Measurements from ENCODE around the gene TMBIM6. TPM values are rescaled to one million over a fixed set of nuclear protein-coding genes. Genes with fewer than 3 reads are reported as not detected.

TMBIM6 gene
- total RNA-seq, 2 donors from 2014 or later, result 755 to 785 TPM

DNA sequence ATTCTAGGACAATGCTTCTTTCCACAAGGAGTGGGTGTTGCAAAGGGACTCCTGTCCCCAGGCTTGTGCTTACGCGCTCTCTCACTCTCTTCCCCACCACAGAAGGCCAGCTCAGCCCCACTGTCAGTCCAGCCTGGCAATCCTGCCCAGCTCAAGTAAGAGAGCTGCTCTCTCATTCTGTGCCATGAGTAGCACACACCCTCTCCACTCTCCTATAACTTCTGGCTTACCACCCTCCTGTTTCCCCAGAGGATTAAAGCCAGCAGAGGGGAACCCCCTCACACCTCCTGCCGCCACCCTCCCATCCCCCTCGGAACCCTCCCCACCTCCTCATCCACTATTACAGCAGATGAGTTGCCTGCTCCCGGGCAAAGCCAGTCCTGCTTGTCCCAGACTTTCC, 69.8 kb downstream of the TMBIM6 start:
- H3K4me3 Mint-ChIP-seq, result no peak overlapping the region

GRCh38 chr12:49811961-49812401, 70.6 kb downstream of the TMBIM6 start:
- Mint-ChIP-seq H3K4me1 (ENCODE audit: low read depth) (peaks cover 9% of the 10 kb centered on the region), H3K9me3 (no peaks in the 10 kb centered on the region), H3K27me3 (ENCODE audit: low read depth) (no peaks in the 10 kb centered on the region), H3K27ac (no peak overlapping the region), H3K4me3 (no peak overlapping the region), H3K36me3 (ENCODE audit: insufficient read depth in 2 of 2) (no peaks in the 10 kb centered on the region)
- ATAC-seq (replicated peaks in 1 of 2), result no peak
- no peak for DNase-seq

More for the DNA sequence above, 69.8 kb downstream of the TMBIM6 start:
- peaks cover 9% of the 10 kb centered on the region for H3K4me1 Mint-ChIP-seq (ENCODE audit: low read depth)
- no peak for ATAC-seq (replicated peaks in 1 of 2)
- no peaks in the 10 kb centered on the region for H3K9me3 Mint-ChIP-seq
- DNase-seq, result no peak
- H3K27ac Mint-ChIP-seq, result no peak overlapping the region
- H3K27me3 Mint-ChIP-seq (ENCODE audit: low read depth), result no peaks in the 10 kb centered on the region
- H3K36me3 Mint-ChIP-seq (ENCODE audit: insufficient read depth in 2 of 2), result no peaks in the 10 kb centered on the region

DNA sequence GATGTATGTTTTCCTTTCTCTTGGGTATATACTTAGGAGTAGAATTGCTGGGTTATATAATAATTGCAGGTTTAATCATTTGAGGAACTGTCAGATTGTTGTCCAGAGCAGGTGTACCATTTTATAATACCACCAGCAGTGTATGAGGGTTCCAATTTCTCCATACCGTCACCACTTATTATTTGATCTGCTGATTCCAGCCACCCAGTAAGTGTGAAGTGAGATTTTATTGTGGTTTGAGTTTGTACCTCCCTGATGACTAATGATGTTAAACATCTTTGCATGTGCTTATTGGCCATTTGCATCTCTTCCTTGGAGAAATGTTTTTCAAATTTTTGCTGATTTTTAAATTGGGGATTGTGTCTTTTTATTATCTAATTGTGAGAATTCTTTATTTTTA, 71.8 kb downstream of the TMBIM6 start:
- no peak for DNase-seq
- Mint-ChIP-seq H3K9me3 (no peaks in the 10 kb centered on the region), H3K27me3 (ENCODE audit: low read depth) (no peaks in the 10 kb centered on the region), H3K4me3 (no peak overlapping the region), H3K27ac (no peak overlapping the region), H3K4me1 (ENCODE audit: low read depth) (peaks cover 9% of the 10 kb centered on the region), H3K36me3 (ENCODE audit: insufficient read depth in 2 of 2) (no peaks in the 10 kb centered on the region)
- ATAC-seq (replicated peaks in 1 of 2), result no peak

Other genes starting within 250 kb of the TMBIM6 start
- gene KCNH3, start 202.5 kb upstream of the TMBIM6 start, total RNA-seq, result 1 to 10 TPM; 1.5 to 1.7 TPM
- 10 to 100 TPM; 59.4 to 73.8 TPM for gene MCRS1, start 173.4 kb upstream of the TMBIM6 start, total RNA-seq
- under 1 TPM; 0.74 to 0.82 TPM for gene FAM186B, start 135.9 kb upstream of the TMBIM6 start, total RNA-seq
- gene PRPF40B, start 118.0 kb upstream of the TMBIM6 start, total RNA-seq, result 10 to 100 TPM in 1 of 2 donors, 1 to 10 TPM in 1; 8.5 to 14.0 TPM
- 10 to 100 TPM; 40.6 to 42.0 TPM for gene FMNL3, start 34.2 kb upstream of the TMBIM6 start, total RNA-seq
- gene NCKAP5L, start 86.9 kb downstream of the TMBIM6 start, total RNA-seq, result 1 to 10 TPM; 5.4 to 5.6 TPM
- 10 to 100 TPM in 1 of 2 donors, 1 to 10 TPM in 1; 9.0 to 10.8 TPM for gene BCDIN3D, start 101.5 kb downstream of the TMBIM6 start, total RNA-seq
- gene FAIM2, start 162.3 kb downstream of the TMBIM6 start, total RNA-seq, result under 1 TPM; 0.39 to 0.67 TPM
- not detected for gene AQP2, start 209.2 kb downstream of the TMBIM6 start, total RNA-seq
- not detected for gene AQP5, start 220.3 kb downstream of the TMBIM6 start, total RNA-seq
- not detected for gene AQP6, start 231.4 kb downstream of the TMBIM6 start, total RNA-seq

Measured in activated T-cell treated with anti-CD3 and anti-CD28 coated beads, Interleukin-2, amount 50 U/mL, for 72 hours (primary cell).